HepG2 (cell line): ENCODE results near the gene DCAF16. TPM values are rescaled to one million over a fixed set of nuclear protein-coding genes. Genes with fewer than 3 reads are reported as not detected.
"Not testable (repeated sequence)": the region's sequence is repeated elsewhere in the genome, so short reads cannot be mapped to it uniquely, and the experiment has no call there.

Experiments used
- ATAC-seq: fragments of 200-7000 bp; cut with Tn5 transposase; 3 replicates; pipeline ENCODE4 v1.9.1; 2020; ENCODE audit warnings: mild to moderate bottlenecking, moderate library complexity
- BruUV-seq: library from RNA; stranded (reverse); fragments of 400-500 nt; replicated peaks from 2 replicates; lab custom pipeline; 2021; lab: Mats Ljungman, UMichigan
- CTCF ChIA-PET: fragments of 300-600 bp; formaldehyde crosslinking; extraction: SDS; loops from one replicate; lab custom pipeline; 2021; ENCODE audit warnings: low total read pairs, inconsistent platforms, low intra/inter-chr PET ratio; lab: Yijun Ruan, JAX
- POLR2A ChIA-PET: fragments of 350-600 bp; sonication (Branson Sonifier 250); formaldehyde crosslinking; loops from one replicate; lab custom pipeline; 2020; ENCODE audit warnings: antibody characterized with exemption, inconsistent platforms; lab: Yijun Ruan, JAX
- DNase-seq: peaks from one replicate; pipeline ENCODE4 v3.0.0-alpha.2; 2015; ENCODE audit warnings: low spot score
- FAIRE-seq: peaks from 3 replicates; lab custom pipeline; 2011; peaks lifted over from hg19 to GRCh38; lab: Jason Lieb, UNC
- H2AFZ ChIP-seq: one replicate; pipeline ENCODE4 v1.6.1; 2011; ENCODE audit warnings: low read length, inconsistent platforms
- H3K27ac ChIP-seq: fragments of 300-600 bp; 3 replicates; pipeline ENCODE4 v1.8.0; 2011; ENCODE audit warnings: mixed run types, mild to moderate bottlenecking, mixed read lengths, low read length, inconsistent platforms; ENCODE audit not compliant: insufficient read depth; ENCODE audit errors: extremely low read length
- H3K27me3 ChIP-seq, 2 experiments: fragments of 200-600 bp in 1 of 2; 2 replicates in 1 of 2; 3 replicates in 1 of 2; pipeline versions ENCODE4 v1.6.0 to v1.8.0; 2011; ENCODE audit warnings: low read length in 2 of 2, mild to moderate bottlenecking in 2 of 2, moderate library complexity in 2 of 2, inconsistent platforms in 1 of 2; ENCODE audit not compliant: insufficient read depth in 2 of 2, control insufficient read depth in 1 of 2
- H3K36me3 ChIP-seq, 2 experiments: fragments of 200-600 bp in 1 of 2; replicated peaks in 1 of 2; 2 replicates in 1 of 2; 3 replicates in 1 of 2; pipeline versions ENCODE4 v1.5.1 to v1.8.0; 2011; ENCODE audit warnings: low read length in 2 of 2, inconsistent platforms in 1 of 2; ENCODE audit not compliant: insufficient read depth in 2 of 2, control insufficient read depth in 1 of 2
- H3K4me1 ChIP-seq: 2 replicates; pipeline ENCODE4 v1.5.1; 2012; ENCODE audit warnings: low read length, inconsistent platforms; ENCODE audit not compliant: insufficient read depth
- H3K4me2 ChIP-seq: 2 replicates; pipeline ENCODE4 v1.6.0; 2011; ENCODE audit warnings: low read depth, low read length, inconsistent platforms
- H3K4me3 ChIP-seq, 3 experiments: fragments of 200-600 bp in 1 of 3; sonication (generic), shearing (Covaris generic) in 1 of 3; replicated peaks in 1 of 3; 2 replicates each; pipeline ENCODE4 v1.5.1; 2011 to 2016; ENCODE audit warnings: low read length in 3 of 3, inconsistent platforms in 2 of 3, low read depth in 2 of 3, mild to moderate bottlenecking in 2 of 3, control low read depth in 1 of 3, mixed read lengths in 1 of 3; ENCODE audit not compliant: insufficient read depth in 1 of 3
- H3K79me2 ChIP-seq: one replicate; pipeline ENCODE4 v1.6.1; 2011; ENCODE audit warnings: low read length, inconsistent platforms; ENCODE audit not compliant: insufficient read depth
- H3K9ac ChIP-seq: 2 replicates; pipeline ENCODE4 v1.6.0; 2011; ENCODE audit warnings: mild to moderate bottlenecking, low read depth, low read length, inconsistent platforms; ENCODE audit not compliant: insufficient read depth
- H3K9me3 ChIP-seq: 2 replicates; pipeline ENCODE4 v1.5.1; 2012; ENCODE audit warnings: mild to moderate bottlenecking, low read length
- H4K20me1 ChIP-seq: 2 replicates; pipeline ENCODE4 v1.6.0; 2011; ENCODE audit warnings: inconsistent platforms, mild to moderate bottlenecking, low read length, moderate library complexity; ENCODE audit not compliant: insufficient read depth
- ARNT ChIP-seq: fragments of 450-650 bp; IDR thresholded peaks from 2 replicates; pipeline ENCODE4 v1.6.1; 2017
- CBX5 ChIP-seq: sonication (generic); formaldehyde crosslinking; IDR thresholded peaks from 2 replicates; pipeline ENCODE4 v1.4.0; 2020; ENCODE audit warnings: missing genetic modification reagents, borderline replicate concordance
- MAFF ChIP-seq: IDR thresholded peaks from 2 replicates; pipeline ENCODE4 v1.6.1; 2011; ENCODE audit warnings: low read depth, low read length, improper control_type of control experiment
- MAFK ChIP-seq, 2 experiments: IDR thresholded peaks in 1 of 2; conservative IDR thresholded peaks in 1 of 2; 2 replicates each; pipeline ENCODE4 v1.6.1; 2011; ENCODE audit warnings: improper control_type of control experiment in 2 of 2, low read length in 2 of 2
- NFKB2 ChIP-seq: sonication (generic); formaldehyde crosslinking; IDR thresholded peaks from 2 replicates; pipeline ENCODE4 v1.4.0; 2020; ENCODE audit warnings: missing genetic modification reagents, borderline replicate concordance
- WGBS: methylation state at CpG from one replicate; pipeline ENCODE4 v1.1.6; 2017; ENCODE audit warnings: low lambda C conversion rate; 5-methylcytosine and 5-hydroxymethylcytosine counted together
- in situ Hi-C: cut with HindIII; loops from 2 replicates; pipeline ENCODE4 v1.10.0; 2017; ENCODE audit warnings: low pct_unique_long_range_greater_than_20kb; ENCODE audit not compliant: extremely low pct_ligation_motif_present
- intact Hi-C: fragments of 100-400 bp; cut with micrococcal nuclease; formaldehyde crosslinking; loops from one replicate; pipeline ENCODE4 v1.10.0; 2022; ENCODE audit not compliant: unreplicated experiment
- polyA plus RNA-seq, 8 experiments: library from polyadenylated mRNA; depleted of rRNA in 3 of 8; stranded (reverse) in 7 of 8; unstranded in 1 of 8; fragments of >200 nt; fragmentation: Illumina TruSeq in 4 of 8; extraction: Trizol in 4 of 8; gene quantifications; 2 replicates each; pipeline versions ENCODE4 v1.2.1 to v1.2.3, GENCODE V29; 2011 to 2016; ENCODE audit warnings: low read depth in 4 of 8, missing spikeins in 1 of 8, mixed read lengths in 1 of 8; ENCODE audit not compliant: insufficient read depth in 1 of 8
- total RNA-seq, 5 experiments: library from RNA; depleted of rRNA; stranded (reverse); fragments of >200 nt; fragmentation: Illumina TruSeq; extraction: Trizol; gene quantifications; 2 replicates each; pipeline ENCODE4 v1.2.3, GENCODE V29; 2016; ENCODE audit warnings: low read depth in 1 of 5
- TF ChIP-seq, protein P1 (sequence below): sonication (generic); formaldehyde crosslinking; IDR thresholded peaks from 2 replicates; pipeline ENCODE4 v1.5.0; 2020; ENCODE audit warnings: mild to moderate bottlenecking, missing genetic modification reagents, borderline replicate concordance
- TF ChIP-seq, protein P2 (sequence below): sonication (generic); formaldehyde crosslinking; IDR thresholded peaks from 2 replicates; pipeline ENCODE4 v1.4.0; 2020; ENCODE audit warnings: missing genetic modification reagents, mild to moderate bottlenecking, borderline replicate concordance
- TF ChIP-seq, protein P3 (sequence below): sonication (generic); formaldehyde crosslinking; IDR thresholded peaks from 2 replicates; pipeline ENCODE4 v1.8.1; 2023; ENCODE audit warnings: mild to moderate bottlenecking, missing genetic modification reagents, borderline replicate concordance

Gene DCAF16
- total and polyA plus RNA-seq, 2 of the 13 experiments (the other 11 are each of a cell fraction or from before 2014, with no cell fraction given): 37.5 to 41.9 TPM

DNA sequence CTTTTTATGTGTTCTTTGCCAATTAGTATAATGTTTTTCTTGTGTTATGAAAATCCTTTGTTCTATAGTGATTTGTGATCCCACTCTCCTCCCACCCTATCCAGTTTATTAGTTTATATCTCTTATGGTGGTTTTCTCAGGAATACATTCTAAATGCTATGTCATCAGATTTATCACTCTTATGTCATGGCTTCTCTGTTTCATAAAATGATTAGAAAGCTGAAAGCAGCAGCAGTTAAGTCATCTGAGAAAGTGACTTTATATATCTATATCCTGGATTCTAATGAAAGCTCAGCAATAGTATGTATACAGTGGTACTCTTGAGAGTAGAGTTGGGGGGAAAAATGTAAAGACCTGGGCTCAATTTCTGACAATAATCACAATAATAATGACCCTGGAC is 41.4 kb upstream of the DCAF16 start:
- in situ Hi-C loops (no loop called here), intact Hi-C loops (no loop called here)
- H3K9me3 ChIP-seq: no peaks in the 10 kb centered on the region
- no peak overlapping the region for H3K4me2 ChIP-seq
- H3K4me3 ChIP-seq: no peak overlapping the region
- H3K9ac ChIP-seq: no peak overlapping the region
- POLR2A ChIA-PET: no interaction called here
- CTCF ChIA-PET: no interaction called here
- no peaks in the 10 kb centered on the region for H3K27me3 ChIP-seq
- no peaks in the 10 kb centered on the region for H3K36me3 ChIP-seq
- ATAC-seq (no peak), FAIRE-seq (no peak), DNase-seq (no peak)
- H2AFZ ChIP-seq: no peak overlapping the region
- no peaks in the 10 kb centered on the region for H4K20me1 ChIP-seq
- no TSS peak for BruUV-seq
- H3K79me2 ChIP-seq: no peaks in the 10 kb centered on the region
- H3K4me1 ChIP-seq: 0 out of 2 replicates have a peak, but pooled peaks cover 3% of the 10 kb centered on the region
- no peak overlapping the region for H3K27ac ChIP-seq
- TF ChIP-seq MAFF (peak; percentile 77), CBX5 (CRISPR knock-in tag) (no peak), MAFK (conservative IDR thresholded peaks at IDR 0.05 in 1 of 2, IDR thresholded peaks at IDR 0.05 in 1 of 2; ENCODE audit: low read length in 2 of 2) (peak; percentile 59 to 79; a peak in 3 of 4 replicates), ARNT (no peak), NFKB2 (no peak)
- TF ChIP-seq, protein P1, sequence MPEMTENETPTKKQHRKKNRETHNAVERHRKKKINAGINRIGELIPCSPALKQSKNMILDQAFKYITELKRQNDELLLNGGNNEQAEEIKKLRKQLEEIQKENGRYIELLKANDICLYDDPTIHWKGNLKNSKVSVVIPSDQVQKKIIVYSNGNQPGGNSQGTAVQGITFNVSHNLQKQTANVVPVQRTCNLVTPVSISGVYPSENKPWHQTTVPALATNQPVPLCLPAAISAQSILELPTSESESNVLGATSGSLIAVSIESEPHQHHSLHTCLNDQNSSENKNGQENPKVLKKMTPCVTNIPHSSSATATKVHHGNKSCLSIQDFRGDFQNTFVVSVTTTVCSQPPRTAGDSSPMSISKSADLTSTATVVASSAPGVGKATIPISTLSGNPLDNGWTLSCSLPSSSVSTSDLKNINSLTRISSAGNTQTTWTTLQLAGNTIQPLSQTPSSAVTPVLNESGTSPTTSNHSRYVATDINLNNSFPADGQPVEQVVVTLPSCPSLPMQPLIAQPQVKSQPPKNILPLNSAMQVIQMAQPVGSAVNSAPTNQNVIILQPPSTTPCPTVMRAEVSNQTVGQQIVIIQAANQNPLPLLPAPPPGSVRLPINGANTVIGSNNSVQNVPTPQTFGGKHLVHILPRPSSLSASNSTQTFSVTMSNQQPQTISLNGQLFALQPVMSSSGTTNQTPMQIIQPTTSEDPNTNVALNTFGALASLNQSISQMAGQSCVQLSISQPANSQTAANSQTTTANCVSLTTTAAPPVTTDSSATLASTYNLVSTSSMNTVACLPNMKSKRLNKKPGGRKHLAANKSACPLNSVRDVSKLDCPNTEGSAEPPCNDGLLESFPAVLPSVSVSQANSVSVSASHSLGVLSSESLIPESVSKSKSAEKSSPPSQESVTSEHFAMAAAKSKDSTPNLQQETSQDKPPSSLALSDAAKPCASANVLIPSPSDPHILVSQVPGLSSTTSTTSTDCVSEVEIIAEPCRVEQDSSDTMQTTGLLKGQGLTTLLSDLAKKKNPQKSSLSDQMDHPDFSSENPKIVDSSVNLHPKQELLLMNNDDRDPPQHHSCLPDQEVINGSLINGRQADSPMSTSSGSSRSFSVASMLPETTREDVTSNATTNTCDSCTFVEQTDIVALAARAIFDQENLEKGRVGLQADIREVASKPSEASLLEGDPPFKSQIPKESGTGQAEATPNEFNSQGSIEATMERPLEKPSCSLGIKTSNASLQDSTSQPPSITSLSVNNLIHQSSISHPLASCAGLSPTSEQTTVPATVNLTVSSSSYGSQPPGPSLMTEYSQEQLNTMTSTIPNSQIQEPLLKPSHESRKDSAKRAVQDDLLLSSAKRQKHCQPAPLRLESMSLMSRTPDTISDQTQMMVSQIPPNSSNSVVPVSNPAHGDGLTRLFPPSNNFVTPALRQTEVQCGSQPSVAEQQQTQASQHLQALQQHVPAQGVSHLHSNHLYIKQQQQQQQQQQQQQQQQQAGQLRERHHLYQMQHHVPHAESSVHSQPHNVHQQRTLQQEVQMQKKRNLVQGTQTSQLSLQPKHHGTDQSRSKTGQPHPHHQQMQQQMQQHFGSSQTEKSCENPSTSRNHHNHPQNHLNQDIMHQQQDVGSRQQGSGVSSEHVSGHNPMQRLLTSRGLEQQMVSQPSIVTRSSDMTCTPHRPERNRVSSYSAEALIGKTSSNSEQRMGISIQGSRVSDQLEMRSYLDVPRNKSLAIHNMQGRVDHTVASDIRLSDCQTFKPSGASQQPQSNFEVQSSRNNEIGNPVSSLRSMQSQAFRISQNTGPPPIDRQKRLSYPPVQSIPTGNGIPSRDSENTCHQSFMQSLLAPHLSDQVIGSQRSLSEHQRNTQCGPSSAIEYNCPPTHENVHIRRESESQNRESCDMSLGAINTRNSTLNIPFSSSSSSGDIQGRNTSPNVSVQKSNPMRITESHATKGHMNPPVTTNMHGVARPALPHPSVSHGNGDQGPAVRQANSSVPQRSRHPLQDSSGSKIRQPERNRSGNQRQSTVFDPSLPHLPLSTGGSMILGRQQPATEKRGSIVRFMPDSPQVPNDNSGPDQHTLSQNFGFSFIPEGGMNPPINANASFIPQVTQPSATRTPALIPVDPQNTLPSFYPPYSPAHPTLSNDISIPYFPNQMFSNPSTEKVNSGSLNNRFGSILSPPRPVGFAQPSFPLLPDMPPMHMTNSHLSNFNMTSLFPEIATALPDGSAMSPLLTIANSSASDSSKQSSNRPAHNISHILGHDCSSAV (CRISPR knock-in tag): no peak
- TF ChIP-seq, protein P2, sequence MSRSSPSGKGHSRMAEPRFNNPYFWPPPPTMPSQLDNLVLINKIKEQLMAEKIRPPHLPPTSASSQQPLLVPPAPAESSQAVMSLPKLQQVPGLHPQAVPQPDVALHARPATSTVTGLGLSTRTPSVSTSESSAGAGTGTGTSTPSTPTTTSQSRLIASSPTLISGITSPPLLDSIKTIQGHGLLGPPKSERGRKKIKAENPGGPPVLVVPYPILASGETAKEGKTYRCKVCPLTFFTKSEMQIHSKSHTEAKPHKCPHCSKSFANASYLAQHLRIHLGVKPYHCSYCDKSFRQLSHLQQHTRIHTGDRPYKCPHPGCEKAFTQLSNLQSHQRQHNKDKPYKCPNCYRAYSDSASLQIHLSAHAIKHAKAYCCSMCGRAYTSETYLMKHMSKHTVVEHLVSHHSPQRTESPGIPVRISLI: no peak
- TF ChIP-seq, protein P3, sequence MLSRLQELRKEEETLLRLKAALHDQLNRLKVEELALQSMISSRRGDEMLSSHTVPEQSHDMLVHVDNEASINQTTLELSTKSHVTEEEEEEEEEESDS (CRISPR knock-in tag): no peak

DNA sequence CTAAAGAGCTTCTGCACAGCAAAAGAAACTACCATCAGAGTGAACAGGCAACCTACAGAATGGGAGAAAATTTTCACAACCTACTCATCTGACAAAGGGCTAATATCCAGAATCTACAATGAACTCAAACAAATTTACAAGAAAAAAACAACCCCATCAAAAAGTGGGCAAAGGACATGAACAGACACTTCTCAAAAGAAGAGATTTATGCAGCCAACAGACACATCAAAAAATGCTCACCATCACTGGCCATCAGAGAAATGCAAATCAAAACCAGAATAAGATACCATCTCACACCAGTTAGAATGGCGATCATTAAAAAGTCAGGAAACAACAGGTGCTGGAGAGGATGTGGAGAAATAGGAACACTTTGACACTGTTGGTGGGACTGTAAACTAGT is 39.7 kb upstream of the DCAF16 start:
- BruUV-seq, H3K79me2 ChIP-seq, in situ Hi-C loops, FAIRE-seq, H3K27ac ChIP-seq, H2AFZ ChIP-seq, DNase-seq, POLR2A ChIA-PET, H3K9ac ChIP-seq, H4K20me1 ChIP-seq, ATAC-seq, H3K9me3 ChIP-seq, H3K27me3 ChIP-seq, intact Hi-C loops, CTCF ChIA-PET, H3K4me1 ChIP-seq, H3K36me3 ChIP-seq, H3K4me3 ChIP-seq, H3K4me2 ChIP-seq: not testable (repeated sequence)
- 80% methylated on average over 1 of the region's 1 CpG for WGBS
